Mammary epithelial cell (primary cell): ENCODE results near the gene ABCD1.

Source experiments
- CTCF ChIP-seq, 2 donors: IDR thresholded peaks in 1 of 2; conservative IDR thresholded peaks in 1 of 2; 2 replicates each; pipeline ENCODE4 v1.5.1; 2011 to 2012; ENCODE audit warnings: inconsistent platforms in 2 of 2, low read length in 2 of 2, mild to moderate bottlenecking in 2 of 2, control low read depth in 1 of 2, low read depth in 1 of 2; ENCODE audit not compliant: insufficient read depth in 1 of 2; ENCODE audit errors: extremely low read depth in 1 of 2
- EZH2 ChIP-seq: IDR thresholded peaks from 2 replicates; pipeline ENCODE4 v1.6.1; 2012; ENCODE audit warnings: low read length, inconsistent platforms, borderline replicate concordance

- no peak for TF ChIP-seq CTCF (conservative IDR thresholded peaks at IDR 0.05 in 1 of 2, IDR thresholded peaks at IDR 0.05 in 1 of 2; ENCODE audit: extremely low read depth in 1 of 2, insufficient read depth in 1 of 2, low read depth in 1 of 2, low read length in 2 of 2)
- TF ChIP-seq EZH2: no peak
These were observed 53.5 kb downstream of the ABCD1 start for GRCh38 chrX:153778181-153778580.
